NCI-H1436 (cell line): Measurements from ENCODE around the gene OR7A10.
"Not testable (repeated sequence)": the region's sequence is repeated elsewhere in the genome, so short reads cannot be mapped to it uniquely, and the experiment has no call there.

Experiments
- DNase-seq: peaks from one replicate; lab custom pipeline; 2025; lab: John Stamatoyannopoulos, UW

OR7A10 gene

GRCh38 chr19:14795078-14795721 lies 53.5 kb downstream of the OR7A10 start:
- no peak for DNase-seq

- DNase-seq: not testable (repeated sequence)
These were observed 56.5 kb downstream of the OR7A10 start for GRCh38 chr19:14792250-14792649.
